C4-2B (cell line): Measurements from ENCODE around the gene SV2A.
"Not testable (repeated sequence)": the region's sequence is repeated elsewhere in the genome, so short reads cannot be mapped to it uniquely, and the experiment has no call there.

Experiments
- H3K27ac ChIP-seq: fragments of 450-650 bp; 2 replicates; pipeline ENCODE4 v1.5.1; 2017

The SV2A gene

GRCh38 chr1:149860271-149860670 is 57.4 kb downstream of the SV2A start:
- not testable (repeated sequence) for H3K27ac ChIP-seq
